Measurements from ENCODE around the gene TSPO.

- TF ChIP-seq, protein P1, sequence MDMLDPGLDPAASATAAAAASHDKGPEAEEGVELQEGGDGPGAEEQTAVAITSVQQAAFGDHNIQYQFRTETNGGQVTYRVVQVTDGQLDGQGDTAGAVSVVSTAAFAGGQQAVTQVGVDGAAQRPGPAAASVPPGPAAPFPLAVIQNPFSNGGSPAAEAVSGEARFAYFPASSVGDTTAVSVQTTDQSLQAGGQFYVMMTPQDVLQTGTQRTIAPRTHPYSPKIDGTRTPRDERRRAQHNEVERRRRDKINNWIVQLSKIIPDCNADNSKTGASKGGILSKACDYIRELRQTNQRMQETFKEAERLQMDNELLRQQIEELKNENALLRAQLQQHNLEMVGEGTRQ (IDR thresholded peaks at IDR 0.05; ENCODE audit: borderline replicate concordance, low read depth, low read length): no peak
- TF ChIP-seq EP300 (IDR thresholded peaks at IDR 0.05; ENCODE audit: borderline replicate concordance in 1 of 2, low read depth in 1 of 2, low read length in 1 of 2) (no peak), CTCF (IDR thresholded peaks at IDR 0.05) (no peak), POLR2AphosphoS5 (IDR thresholded peaks at IDR 0.05; ENCODE audit: low read depth, low read length) (no peak), ZBTB33 (IDR thresholded peaks at IDR 0.05; ENCODE audit: borderline replicate concordance, low read depth) (no peak), GABPA (IDR thresholded peaks at IDR 0.05; ENCODE audit: low read depth) (no peak), TAF1 (IDR thresholded peaks at IDR 0.05; ENCODE audit: borderline replicate concordance, low read depth, low read length) (no peak), GATA2 (CRISPR knock-in tag; IDR thresholded peaks at IDR 0.05) (no peak), RAD21 (IDR thresholded peaks at IDR 0.05; ENCODE audit: low read length) (no peak)
- TF ChIP-seq, protein P2, sequence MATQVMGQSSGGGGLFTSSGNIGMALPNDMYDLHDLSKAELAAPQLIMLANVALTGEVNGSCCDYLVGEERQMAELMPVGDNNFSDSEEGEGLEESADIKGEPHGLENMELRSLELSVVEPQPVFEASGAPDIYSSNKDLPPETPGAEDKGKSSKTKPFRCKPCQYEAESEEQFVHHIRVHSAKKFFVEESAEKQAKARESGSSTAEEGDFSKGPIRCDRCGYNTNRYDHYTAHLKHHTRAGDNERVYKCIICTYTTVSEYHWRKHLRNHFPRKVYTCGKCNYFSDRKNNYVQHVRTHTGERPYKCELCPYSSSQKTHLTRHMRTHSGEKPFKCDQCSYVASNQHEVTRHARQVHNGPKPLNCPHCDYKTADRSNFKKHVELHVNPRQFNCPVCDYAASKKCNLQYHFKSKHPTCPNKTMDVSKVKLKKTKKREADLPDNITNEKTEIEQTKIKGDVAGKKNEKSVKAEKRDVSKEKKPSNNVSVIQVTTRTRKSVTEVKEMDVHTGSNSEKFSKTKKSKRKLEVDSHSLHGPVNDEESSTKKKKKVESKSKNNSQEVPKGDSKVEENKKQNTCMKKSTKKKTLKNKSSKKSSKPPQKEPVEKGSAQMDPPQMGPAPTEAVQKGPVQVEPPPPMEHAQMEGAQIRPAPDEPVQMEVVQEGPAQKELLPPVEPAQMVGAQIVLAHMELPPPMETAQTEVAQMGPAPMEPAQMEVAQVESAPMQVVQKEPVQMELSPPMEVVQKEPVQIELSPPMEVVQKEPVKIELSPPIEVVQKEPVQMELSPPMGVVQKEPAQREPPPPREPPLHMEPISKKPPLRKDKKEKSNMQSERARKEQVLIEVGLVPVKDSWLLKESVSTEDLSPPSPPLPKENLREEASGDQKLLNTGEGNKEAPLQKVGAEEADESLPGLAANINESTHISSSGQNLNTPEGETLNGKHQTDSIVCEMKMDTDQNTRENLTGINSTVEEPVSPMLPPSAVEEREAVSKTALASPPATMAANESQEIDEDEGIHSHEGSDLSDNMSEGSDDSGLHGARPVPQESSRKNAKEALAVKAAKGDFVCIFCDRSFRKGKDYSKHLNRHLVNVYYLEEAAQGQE (IDR thresholded peaks at IDR 0.05; ENCODE audit: low read depth, low read length): no peak
Observed at GRCh38 chr22:43173566-43173965, 22.2 kb downstream of the TSPO start.

Data from SK-N-SH (cell line).